CD14-positive monocyte (primary cell): ENCODE data around the gene EFCAB13. TPM values are rescaled to one million over a fixed set of nuclear protein-coding genes. Genes with fewer than 3 reads are reported as not detected.

Experiments used
- DNase-seq, 3 donors: peaks; one replicate each; pipeline ENCODE4 v3.0.0-alpha.2; 2011 to 2022
- H2AFZ ChIP-seq: 2 replicates; pipeline ENCODE4 v1.6.0; 2012; ENCODE audit warnings: mild to moderate bottlenecking, low read depth, low read length, inconsistent platforms; ENCODE audit not compliant: insufficient read depth, poor library complexity, severe bottlenecking
- H3K27ac ChIP-seq, 2 donors: 1 replicate in 1 of 2; 2 replicates in 1 of 2; pipeline ENCODE4 v1.5.1; 2012 to 2013; ENCODE audit warnings: low read length in 2 of 2, control low read depth in 1 of 2, inconsistent platforms in 1 of 2, low read depth in 1 of 2, mild to moderate bottlenecking in 1 of 2
- H3K27me3 ChIP-seq, 2 donors: one replicate each; pipeline versions ENCODE4 v1.6.0 to v1.6.1; 2011 to 2013; ENCODE audit warnings: low read length in 2 of 2; ENCODE audit not compliant: control insufficient read depth in 2 of 2, insufficient read depth in 2 of 2
- H3K36me3 ChIP-seq, 2 donors: replicated peaks in 1 of 2; 1 replicate in 1 of 2; 2 replicates in 1 of 2; pipeline versions ENCODE4 v1.5.1 to v1.6.1; 2012 to 2013; ENCODE audit warnings: low read length in 2 of 2, control low read depth in 1 of 2, inconsistent platforms in 1 of 2, mild to moderate bottlenecking in 1 of 2; ENCODE audit not compliant: insufficient read depth in 2 of 2, control insufficient read depth in 1 of 2
- H3K4me1 ChIP-seq, 2 donors: 1 replicate in 1 of 2; 2 replicates in 1 of 2; pipeline versions ENCODE4 v1.5.1 to v1.6.1; 2012 to 2013; ENCODE audit warnings: low read length in 2 of 2, control low read depth in 1 of 2, inconsistent platforms in 1 of 2, mild to moderate bottlenecking in 1 of 2, moderate library complexity in 1 of 2; ENCODE audit not compliant: insufficient read depth in 2 of 2, control insufficient read depth in 1 of 2
- H3K4me2 ChIP-seq: replicated peaks from 2 replicates; pipeline ENCODE3; 2012; ENCODE audit warnings: low read length, moderate library complexity, mild to moderate bottlenecking; ENCODE audit not compliant: poor library complexity, severe bottlenecking; ENCODE audit errors: extremely low read depth
- H3K4me3 ChIP-seq, 3 experiments: fragments of 200-600 bp in 1 of 3; sonication (generic) in 1 of 3; replicated peaks in 1 of 3; 1 replicate in 2 of 3; 2 replicates in 1 of 3; pipeline ENCODE4 v1.5.1; 2011 to 2013; ENCODE audit warnings: low read length in 3 of 3, mild to moderate bottlenecking in 3 of 3, control low read depth in 2 of 3, low read depth in 2 of 3, inconsistent platforms in 1 of 3, moderate library complexity in 1 of 3
- H3K79me2 ChIP-seq: 2 replicates; pipeline ENCODE4 v1.6.0; 2012; ENCODE audit warnings: mild to moderate bottlenecking, control low read depth, inconsistent platforms, low read length, moderate library complexity; ENCODE audit not compliant: insufficient read depth
- H3K9ac ChIP-seq: 2 replicates; pipeline ENCODE4 v1.6.0; 2017; ENCODE audit warnings: low read length, mild to moderate bottlenecking; ENCODE audit not compliant: insufficient read depth, poor library complexity, severe bottlenecking
- H3K9me3 ChIP-seq, 2 donors: replicated peaks in 1 of 2; 1 replicate in 1 of 2; 2 replicates in 1 of 2; pipeline versions ENCODE4 v1.5.1 to v1.6.1; 2012 to 2013; ENCODE audit warnings: low read length in 2 of 2, control low read depth in 1 of 2; ENCODE audit not compliant: control insufficient read depth in 1 of 2, insufficient read depth in 1 of 2
- H4K20me1 ChIP-seq: 2 replicates; pipeline ENCODE4 v1.6.0; 2012; ENCODE audit warnings: mild to moderate bottlenecking, low read length, control low read depth, moderate library complexity; ENCODE audit not compliant: insufficient read depth
- H3K27ac Mint-ChIP-seq, 7 donors: one replicate each; pipeline ENCODE4 v1.8.0; 2020; ENCODE audit warnings: mild to moderate bottlenecking in 7 of 7, mixed read lengths in 7 of 7, moderate library complexity in 6 of 7, inconsistent platforms in 2 of 7
- H3K27me3 Mint-ChIP-seq, 3 donors: one replicate each; pipeline ENCODE4 v1.8.0; 2021 to 2022; ENCODE audit warnings: low read depth in 3 of 3, mild to moderate bottlenecking in 3 of 3, mixed read lengths in 3 of 3, moderate library complexity in 3 of 3, inconsistent platforms in 1 of 3
- H3K36me3 Mint-ChIP-seq, 2 donors: one replicate each; pipeline ENCODE4 v1.8.0; 2020; ENCODE audit warnings: mixed read lengths in 2 of 2, inconsistent platforms in 1 of 2, mild to moderate bottlenecking in 1 of 2
- H3K4me1 Mint-ChIP-seq: one replicate; pipeline ENCODE4 v1.8.0; 2020; ENCODE audit warnings: mild to moderate bottlenecking, mixed read lengths
- H3K4me3 Mint-ChIP-seq, 2 donors: one replicate each; pipeline ENCODE4 v1.8.0; 2020; ENCODE audit warnings: mild to moderate bottlenecking in 2 of 2, mixed read lengths in 2 of 2, moderate library complexity in 1 of 2
- H3K9me3 Mint-ChIP-seq, 7 donors: one replicate each; pipeline ENCODE4 v1.8.0; 2020 to 2022; ENCODE audit warnings: mixed read lengths in 7 of 7, mild to moderate bottlenecking in 6 of 7, moderate library complexity in 6 of 7, inconsistent platforms in 2 of 7
- CTCF ChIP-seq: fragments of 200-600 bp; IDR thresholded peaks from one replicate; pipeline ENCODE4 v1.8.0; 2022; ENCODE audit warnings: antibody characterized with exemption, mild to moderate bottlenecking
- WGBS: methylation state at CpG from one replicate; pipeline ENCODE4 v1.1.5; 2013; ENCODE audit warnings: missing lambda C conversion rate; ENCODE audit not compliant: insufficient coverage; 5-methylcytosine and 5-hydroxymethylcytosine counted together
- intact Hi-C, 2 donors: fragments of 100-400 bp; cut with micrococcal nuclease; formaldehyde crosslinking; loops; one replicate each; pipeline versions ENCODE4 v1.15.0 to v1.15.1; 2023
- polyA plus RNA-seq, 3 donors: library from polyadenylated mRNA; depleted of rRNA in 1 of 3; unstranded in 2 of 3; stranded (reverse) in 1 of 3; fragments of 300-500 nt in 2 of 3; fragments of >200 nt in 1 of 3; fragmentation: Illumina TruSeq in 2 of 3; gene quantifications; 1 replicate in 2 of 3; 2 replicates in 1 of 3; pipeline ENCODE4 v1.2.3, GENCODE V29; 2012 to 2021

The EFCAB13 gene
- polyA plus RNA-seq, 3 donors = 1.0 to 5.7 (median 3.5) TPM

- Mint-ChIP-seq H3K27me3 (no peaks in the 10 kb centered on the region), H3K4me1 (no peaks in the 10 kb centered on the region), H3K9me3 (peaks cover 9 to 21% (median 13%) of the 10 kb centered on the region in 7 donors), H3K36me3 (peaks cover 3 to 5% of the 10 kb centered on the region in 2 donors), H3K27ac (no peak overlapping the region), H3K4me3 (no peak overlapping the region)
- H3K27me3 ChIP-seq = no peaks in the 10 kb centered on the region
- H4K20me1 ChIP-seq = no peaks in the 10 kb centered on the region
- no peak for TF ChIP-seq CTCF
- no peak overlapping the region for H3K9ac ChIP-seq
- DNase-seq = no peak
- no peak overlapping the region for H3K4me2 ChIP-seq
- peaks cover 0 to 12% of the 10 kb centered on the region in 2 donors for H3K9me3 ChIP-seq
- H3K79me2 ChIP-seq = no peaks in the 10 kb centered on the region
- H3K4me1 ChIP-seq = no peaks in the 10 kb centered on the region
- no peaks in the 10 kb centered on the region for H3K36me3 ChIP-seq
- H3K27ac ChIP-seq = no peak overlapping the region
- intact Hi-C loops = no loop called here
- no peak overlapping the region for H2AFZ ChIP-seq
- WGBS = no CpG with 5 or more reads among the region's 1 CpG
- no peak overlapping the region for H3K4me3 ChIP-seq
Measured at GRCh38 chr17:47373002-47373401, 49.2 kb downstream of the EFCAB13 start.

- H4K20me1 ChIP-seq = no peaks in the 10 kb centered on the region
- no peaks in the 10 kb centered on the region for H3K79me2 ChIP-seq
- H3K4me1 Mint-ChIP-seq = no peaks in the 10 kb centered on the region
- TF ChIP-seq CTCF = no peak
- H3K4me3 Mint-ChIP-seq = no peak overlapping the region
- WGBS = no CpG with 5 or more reads among the region's 1 CpG
- no peak overlapping the region for H3K4me2 ChIP-seq
- no peak for DNase-seq
- H3K9ac ChIP-seq = no peak overlapping the region
- no peak overlapping the region for H2AFZ ChIP-seq
- H3K9me3 Mint-ChIP-seq = peaks cover 10 to 18% (median 13%) of the 10 kb centered on the region in 7 donors
- no peaks in the 10 kb centered on the region for H3K27me3 ChIP-seq
- no peak overlapping the region for H3K4me3 ChIP-seq
- H3K36me3 Mint-ChIP-seq = peaks cover 3 to 5% of the 10 kb centered on the region in 2 donors
- H3K27me3 Mint-ChIP-seq = no peaks in the 10 kb centered on the region
- H3K9me3 ChIP-seq = peaks cover 0 to 12% of the 10 kb centered on the region in 2 donors
- H3K36me3 ChIP-seq = no peaks in the 10 kb centered on the region
- intact Hi-C loops = no loop called here
- H3K27ac ChIP-seq = no peak overlapping the region
- H3K27ac Mint-ChIP-seq = no peak overlapping the region
- H3K4me1 ChIP-seq = no peaks in the 10 kb centered on the region
Measured at GRCh38 chr17:47376247-47376646, 52.5 kb downstream of the EFCAB13 start.
